ENCODE measurements around the gene ANKRD31.

DNA sequence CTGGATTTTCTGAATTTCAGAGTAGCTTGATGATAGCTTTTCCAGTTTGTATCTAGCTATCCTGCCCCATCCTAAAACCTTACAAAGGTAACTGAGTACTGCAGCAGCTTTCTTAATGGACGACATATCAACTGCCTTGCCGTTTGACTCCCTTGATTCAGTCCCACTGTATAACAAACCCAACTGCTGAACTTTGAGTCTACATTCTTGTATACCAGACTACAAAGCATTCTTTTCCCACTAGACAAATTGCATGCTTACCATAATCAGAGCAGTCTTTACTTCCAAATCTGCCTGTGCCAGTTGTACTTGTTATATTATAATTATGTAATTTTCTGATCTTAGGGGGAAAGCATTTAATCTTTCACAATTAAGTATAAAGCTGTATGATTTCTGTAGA, 47.3 kb downstream of the ANKRD31 start:
- TF ChIP-seq, protein P1, sequence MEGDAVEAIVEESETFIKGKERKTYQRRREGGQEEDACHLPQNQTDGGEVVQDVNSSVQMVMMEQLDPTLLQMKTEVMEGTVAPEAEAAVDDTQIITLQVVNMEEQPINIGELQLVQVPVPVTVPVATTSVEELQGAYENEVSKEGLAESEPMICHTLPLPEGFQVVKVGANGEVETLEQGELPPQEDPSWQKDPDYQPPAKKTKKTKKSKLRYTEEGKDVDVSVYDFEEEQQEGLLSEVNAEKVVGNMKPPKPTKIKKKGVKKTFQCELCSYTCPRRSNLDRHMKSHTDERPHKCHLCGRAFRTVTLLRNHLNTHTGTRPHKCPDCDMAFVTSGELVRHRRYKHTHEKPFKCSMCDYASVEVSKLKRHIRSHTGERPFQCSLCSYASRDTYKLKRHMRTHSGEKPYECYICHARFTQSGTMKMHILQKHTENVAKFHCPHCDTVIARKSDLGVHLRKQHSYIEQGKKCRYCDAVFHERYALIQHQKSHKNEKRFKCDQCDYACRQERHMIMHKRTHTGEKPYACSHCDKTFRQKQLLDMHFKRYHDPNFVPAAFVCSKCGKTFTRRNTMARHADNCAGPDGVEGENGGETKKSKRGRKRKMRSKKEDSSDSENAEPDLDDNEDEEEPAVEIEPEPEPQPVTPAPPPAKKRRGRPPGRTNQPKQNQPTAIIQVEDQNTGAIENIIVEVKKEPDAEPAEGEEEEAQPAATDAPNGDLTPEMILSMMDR (IDR thresholded peaks at IDR 0.05) = no peak
- no peak for TF ChIP-seq POLR2A (IDR thresholded peaks at IDR 0.05)

All from vagina (tissue), 2 donors.